HG03025 (cell line): ENCODE data around the gene NALCN.

Experiments
- ATAC-seq: cut with Tn5 transposase; IDR thresholded peaks from one replicate; pipeline ENCODE4 v1.9.1; 2021; ENCODE audit warnings: mild to moderate bottlenecking, moderate library complexity; ENCODE audit not compliant: unreplicated experiment, low FRiP score

NALCN gene

GRCh38 chr13:101416181-101417042 is at the start of gene NALCN:
NALCN (minus strand) TSS chr13:101416508; CDS start chr13:101399126, 17,382 bp downstream.
- no peak for ATAC-seq

DNA sequence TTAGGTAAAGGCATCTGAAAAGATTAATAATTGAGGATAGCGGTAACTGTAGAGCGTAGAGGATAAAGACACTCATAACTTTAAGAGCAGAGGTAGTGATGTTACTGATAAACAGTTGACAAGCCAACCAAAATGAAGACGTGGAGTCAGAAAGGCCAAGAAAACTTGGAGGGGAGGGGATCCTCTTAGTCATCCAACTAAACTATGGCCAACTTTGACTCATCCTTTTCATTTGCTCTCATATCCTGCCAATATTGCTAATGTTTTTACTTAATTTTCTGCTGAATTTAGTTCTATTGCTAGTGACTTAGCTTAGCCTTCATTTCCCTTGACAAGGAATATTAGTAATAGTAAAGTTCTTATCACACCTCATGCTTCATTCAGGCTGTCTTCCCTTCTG is 49.6 kb upstream of the NALCN start:
- no peak for ATAC-seq

DNA sequence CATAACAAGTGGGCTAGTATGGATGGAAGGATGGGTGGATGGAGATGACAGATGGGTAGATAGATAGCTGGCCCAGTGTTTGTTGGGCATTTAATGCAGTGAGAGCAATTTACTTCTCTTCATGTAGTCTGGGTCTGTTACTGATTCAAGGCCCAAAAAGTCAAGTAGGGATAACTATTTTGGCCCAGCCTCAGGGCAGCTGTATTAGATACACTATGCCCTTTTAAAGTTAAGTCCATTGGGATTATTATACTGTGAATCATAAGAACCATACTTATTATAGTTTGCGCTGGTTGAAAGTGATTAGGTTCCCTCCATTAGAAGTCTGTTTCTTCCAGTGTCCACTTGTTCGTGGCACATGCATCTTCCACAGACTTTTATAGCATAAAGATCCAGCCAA is 40.9 kb upstream of the NALCN start:
- ATAC-seq = no peak

DNA sequence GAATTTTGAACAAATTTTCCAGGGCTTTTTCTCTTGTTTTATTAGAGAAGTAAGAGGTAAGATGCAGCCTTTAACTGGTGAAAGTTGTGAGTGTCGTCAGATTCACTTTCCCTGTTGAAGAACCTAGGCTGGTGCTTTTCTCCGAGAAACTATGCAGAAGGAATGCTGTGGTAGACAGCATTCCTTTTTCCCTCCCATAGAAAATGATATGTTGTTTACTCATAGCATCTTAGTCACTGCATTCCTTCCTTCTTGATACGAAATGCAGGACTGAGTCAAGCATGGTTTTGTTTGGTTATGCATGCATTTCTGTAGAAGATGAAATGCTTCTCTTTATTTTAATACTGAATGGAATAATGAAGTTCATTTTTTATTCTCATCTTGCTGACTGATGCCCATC is 39.6 kb upstream of the NALCN start:
- ATAC-seq = no peak

GRCh38 chr13:101454767-101455166 is 38.5 kb upstream of the NALCN start:
- no peak for ATAC-seq

DNA sequence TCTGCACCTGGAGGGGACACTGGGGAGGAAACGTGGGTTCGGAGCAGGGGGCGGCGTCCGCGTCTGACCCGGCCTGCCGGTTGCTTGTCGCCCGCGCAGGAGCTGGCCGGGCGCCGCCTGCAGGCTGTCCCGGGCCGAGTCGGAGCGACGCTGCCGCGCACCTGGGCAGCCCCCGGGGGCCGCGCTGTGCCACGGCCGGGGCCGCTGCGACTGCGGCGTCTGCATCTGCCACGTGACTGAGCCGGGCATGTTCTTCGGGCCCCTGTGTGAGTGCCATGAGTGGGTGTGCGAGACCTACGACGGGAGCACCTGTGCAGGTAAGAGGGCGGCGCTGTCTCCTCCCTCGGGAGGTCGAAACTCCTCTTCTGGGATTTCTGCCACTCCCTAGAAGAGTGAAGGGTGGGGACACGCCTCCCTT is 37.5 kb upstream of the NALCN start:
- peak; percentile 25 for ATAC-seq

- peak; percentile 83 for ATAC-seq
Observed at GRCh38 chr13:101452519-101453485, 36.5 kb upstream of the NALCN start, which contains the start of gene ITGBL1. ITGBL1 (plus strand) TSS chr13:101452675; CDS start chr13:101452834, 159 bp downstream.

DNA sequence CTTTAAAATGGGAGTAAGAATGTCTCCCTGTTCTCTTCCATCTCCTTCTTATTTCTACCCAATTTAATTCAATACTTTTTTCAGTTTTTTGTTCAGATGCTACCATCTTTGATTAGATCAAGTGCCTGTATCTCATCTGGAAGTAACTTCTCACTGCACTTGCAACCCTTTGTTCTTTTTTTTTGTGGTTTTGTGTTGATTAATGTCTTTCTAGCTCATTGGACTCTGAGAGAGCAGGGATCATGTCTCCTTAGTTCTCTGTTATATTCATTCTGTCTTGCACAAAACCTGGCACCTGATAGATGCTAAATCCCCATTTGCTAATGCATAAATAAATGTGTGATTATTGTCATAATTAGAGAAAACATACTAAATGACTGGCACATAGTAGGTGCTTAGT is 35.3 kb upstream of the NALCN start:
- ATAC-seq = no peak

DNA sequence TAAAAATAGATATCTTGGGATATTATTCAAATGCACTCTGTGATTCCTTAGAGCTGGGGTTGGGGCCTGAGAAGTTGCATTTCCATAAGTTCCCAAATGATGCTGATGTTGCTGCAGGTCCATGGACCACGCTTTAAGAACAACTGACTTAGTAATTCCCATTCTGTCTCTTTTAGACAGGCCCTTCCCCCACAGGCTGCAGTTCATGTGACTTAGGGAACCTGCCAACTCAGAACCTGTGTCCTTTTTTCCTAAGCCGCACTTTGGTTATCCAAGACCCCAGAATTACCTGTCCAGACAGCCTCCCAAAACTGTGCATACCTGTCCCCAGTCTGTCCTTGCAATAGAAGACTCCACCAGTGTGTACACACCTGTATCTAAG is 34.4 kb upstream of the NALCN start:
- no peak for ATAC-seq

DNA sequence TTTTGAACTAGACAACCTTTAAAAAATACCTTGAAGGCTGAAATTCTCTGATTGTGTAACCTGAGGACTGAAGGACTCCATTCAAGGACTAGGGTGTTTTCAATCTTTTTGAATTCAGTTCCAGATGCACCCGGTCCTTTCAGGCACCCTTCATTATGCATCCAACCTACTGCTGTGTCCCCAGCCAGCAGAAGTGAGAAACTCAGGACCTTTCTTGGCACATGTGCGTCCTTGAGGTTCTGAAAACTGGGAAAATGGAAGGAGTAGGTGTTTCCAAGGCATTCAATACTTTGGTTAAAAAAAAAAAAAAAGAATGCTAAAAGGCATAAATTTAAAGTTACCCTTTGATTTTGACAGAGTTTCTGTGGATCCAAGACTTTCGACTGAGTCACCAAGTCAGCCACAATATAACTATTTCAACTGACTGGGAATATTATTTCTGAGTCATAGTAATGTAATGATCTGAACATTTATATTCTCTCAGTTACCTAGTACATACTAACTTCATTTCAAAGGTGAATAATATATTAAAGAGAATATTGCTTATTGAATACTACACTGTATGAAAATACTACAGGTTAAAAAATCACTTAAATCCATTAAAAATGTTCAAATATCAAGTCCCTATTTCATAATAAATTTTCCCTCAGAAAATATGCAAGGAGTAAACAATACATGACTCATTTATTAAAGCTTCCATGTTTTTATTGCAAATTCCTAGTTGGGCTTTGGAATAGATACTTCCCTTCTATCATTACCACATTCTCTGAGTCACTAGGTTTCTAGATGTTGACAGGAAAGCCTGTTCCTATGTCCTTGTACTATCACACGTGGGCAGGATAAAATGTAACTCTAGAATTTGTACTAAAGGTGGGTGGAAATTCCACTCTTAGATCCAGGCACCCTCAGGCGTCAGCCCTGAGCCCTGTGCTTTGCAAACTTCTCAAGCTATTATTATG is 33.8 kb upstream of the NALCN start:
- ATAC-seq = no peak

DNA sequence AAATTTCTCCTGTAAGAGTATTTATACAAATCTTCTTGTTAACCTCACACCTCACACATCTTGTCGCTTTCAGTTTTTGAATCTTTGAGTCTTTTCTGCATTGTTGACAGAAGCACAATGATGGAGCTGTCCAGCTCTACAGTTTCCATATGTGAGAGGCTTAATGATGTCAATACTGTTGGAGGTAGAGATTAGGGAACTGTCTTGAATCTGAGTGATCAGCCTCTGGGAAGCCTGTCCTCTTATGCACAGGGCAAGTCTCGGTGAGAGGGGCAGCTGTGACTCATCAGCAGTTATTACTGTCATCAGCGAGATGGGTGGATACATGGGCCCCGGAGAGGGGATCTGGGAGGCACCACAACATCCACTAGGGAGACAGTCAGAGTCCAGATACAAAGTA is 31.5 kb upstream of the NALCN start:
- no peak for ATAC-seq

DNA sequence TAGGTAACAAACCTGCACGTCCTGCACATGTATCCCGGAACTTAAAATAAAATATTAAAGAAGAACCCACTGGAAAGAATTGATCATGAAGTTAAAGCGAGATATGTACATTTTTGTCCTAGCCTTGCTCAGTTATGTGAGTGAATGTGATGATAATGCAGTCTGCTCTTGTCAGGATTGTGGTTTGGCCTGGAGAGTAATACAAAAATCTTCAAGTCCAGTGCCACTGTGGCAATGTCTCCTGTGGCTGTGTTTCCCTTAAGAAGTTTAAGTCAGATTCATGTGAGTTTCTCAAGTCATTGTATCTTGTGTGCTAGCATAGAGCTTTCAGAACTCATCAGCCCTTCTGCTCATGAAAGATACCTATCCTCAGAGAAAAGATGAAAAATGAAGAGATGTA is 18.2 kb upstream of the NALCN start:
- no peak for ATAC-seq

GRCh38 chr13:101433895-101434294 is 17.6 kb upstream of the NALCN start:
- ATAC-seq = no peak

- ATAC-seq = no peak
Observed at GRCh38 chr13:101429733-101430132, 13.4 kb upstream of the NALCN start.

- ATAC-seq = no peak
Observed at GRCh38 chr13:101425623-101426022, 9.3 kb upstream of the NALCN start.

DNA sequence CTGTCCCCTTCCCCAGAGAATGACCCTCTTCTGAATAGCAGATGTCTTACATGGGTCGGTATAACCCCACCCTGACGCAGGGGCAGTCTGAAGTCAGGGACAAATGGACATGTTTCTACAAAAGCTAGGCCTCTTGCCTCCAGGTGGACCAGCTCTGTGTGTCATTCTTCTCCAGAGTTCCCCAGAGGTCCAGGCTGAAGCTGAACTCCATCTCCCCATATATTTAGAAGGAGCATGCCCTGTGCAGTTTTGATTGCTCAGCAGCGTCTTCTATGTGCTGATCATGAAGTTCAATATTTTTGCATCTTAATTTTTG is 8.8 kb upstream of the NALCN start:
- no peak for ATAC-seq

- no peak for ATAC-seq
Observed at GRCh38 chr13:101424381-101425155, 8.3 kb upstream of the NALCN start.

DNA sequence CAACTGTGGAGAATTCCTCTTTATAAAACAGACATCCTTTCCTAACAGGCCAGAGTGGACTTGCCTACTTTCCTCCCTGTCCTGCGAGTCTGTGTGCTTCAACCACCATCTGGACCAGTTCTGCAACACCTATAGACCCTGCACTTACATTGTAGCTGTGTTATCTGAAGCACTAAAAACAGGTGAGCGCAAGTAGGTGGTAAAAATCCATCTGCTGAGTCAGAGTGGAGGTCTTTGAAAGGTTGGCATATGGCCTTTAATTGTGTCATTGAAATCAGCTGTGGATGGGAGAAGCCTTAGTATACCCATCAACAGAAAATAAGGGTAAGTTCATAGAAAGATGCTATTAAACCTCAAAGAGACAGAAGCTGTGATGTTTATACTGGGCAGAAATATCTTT is 7.6 kb upstream of the NALCN start:
- no peak for ATAC-seq

DNA sequence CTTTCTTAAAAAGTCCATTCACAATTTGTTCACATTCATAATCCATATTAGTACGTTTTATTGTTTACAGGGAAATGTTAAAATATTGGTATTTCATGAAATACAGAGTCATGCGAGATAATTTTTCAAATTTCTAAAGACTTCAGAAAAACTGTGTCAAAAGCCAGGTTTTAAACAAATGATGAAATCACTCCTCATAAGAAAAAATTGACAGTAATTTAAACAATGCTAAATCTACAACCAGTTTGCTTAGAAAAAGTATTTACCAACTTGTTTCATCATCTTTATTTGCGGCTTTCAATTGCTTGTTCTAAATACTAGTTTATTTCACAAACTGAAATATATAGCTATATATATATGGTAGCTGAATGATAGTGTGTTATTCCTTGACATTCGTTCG is 1.2 kb upstream of the NALCN start:
- no peak for ATAC-seq

DNA sequence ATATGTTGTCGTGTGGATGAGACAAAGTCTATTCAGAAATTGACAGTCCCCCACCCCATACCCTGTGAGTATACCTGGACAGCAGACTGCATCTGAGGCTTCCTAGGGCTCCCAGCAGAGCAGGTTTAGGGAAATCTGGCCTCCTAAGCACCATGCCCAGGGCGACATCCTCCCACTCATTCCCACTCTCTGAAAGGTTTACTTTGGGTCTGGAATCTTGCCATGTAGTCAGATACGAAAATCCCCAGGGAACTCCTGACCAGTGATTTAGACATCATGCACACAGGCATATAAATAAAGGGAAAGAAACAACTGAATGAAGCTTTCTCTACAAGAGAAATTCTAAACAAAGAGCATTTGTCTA is 717 bp upstream of the NALCN start:
- no peak for ATAC-seq
